OCI-M1 (cell line): ENCODE data around the gene TBC1D22A.

Source experiments
- DNase-seq: peaks from one replicate; lab custom pipeline; 2025; lab: John Stamatoyannopoulos, UW

The TBC1D22A gene

DNA sequence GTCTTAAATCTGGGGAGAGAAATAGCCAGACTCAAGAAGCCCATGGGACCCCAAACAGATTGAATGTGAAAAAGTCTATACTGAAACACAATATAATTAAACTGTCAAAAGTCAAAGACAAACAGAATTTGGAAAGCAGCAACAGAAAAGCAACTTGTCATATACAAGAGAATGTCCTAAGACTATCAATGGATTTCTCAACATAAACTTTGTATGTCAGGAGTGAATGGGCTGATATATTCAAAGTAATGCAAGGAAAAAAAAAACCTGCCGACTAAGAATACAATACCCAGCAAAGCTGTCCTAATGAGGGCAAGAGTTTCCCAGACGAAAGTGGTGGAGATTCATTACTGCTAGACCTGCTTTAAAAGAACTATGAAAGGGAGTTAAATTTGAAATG, 73.2 kb downstream of the TBC1D22A start:
- DNase-seq: no peak

DNA sequence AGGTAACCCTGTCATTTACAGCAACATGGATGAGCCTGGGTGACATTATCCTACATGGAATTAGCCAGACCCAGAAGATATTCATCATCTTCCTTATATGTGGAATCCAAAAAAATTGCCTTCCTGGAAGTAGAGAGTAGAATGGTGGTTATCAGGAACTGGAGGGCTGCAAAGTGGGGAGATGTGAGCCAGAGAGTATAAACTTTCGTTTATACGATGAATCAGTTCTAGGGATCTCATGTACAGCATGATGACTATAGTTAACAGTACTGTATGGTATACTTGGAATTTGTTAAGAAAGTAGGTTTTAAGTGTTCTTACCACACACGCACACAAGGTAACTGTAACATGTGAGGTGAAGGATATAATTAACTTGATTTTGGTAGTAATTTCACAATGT, 79.1 kb downstream of the TBC1D22A start:
- DNase-seq: no peak

DNA sequence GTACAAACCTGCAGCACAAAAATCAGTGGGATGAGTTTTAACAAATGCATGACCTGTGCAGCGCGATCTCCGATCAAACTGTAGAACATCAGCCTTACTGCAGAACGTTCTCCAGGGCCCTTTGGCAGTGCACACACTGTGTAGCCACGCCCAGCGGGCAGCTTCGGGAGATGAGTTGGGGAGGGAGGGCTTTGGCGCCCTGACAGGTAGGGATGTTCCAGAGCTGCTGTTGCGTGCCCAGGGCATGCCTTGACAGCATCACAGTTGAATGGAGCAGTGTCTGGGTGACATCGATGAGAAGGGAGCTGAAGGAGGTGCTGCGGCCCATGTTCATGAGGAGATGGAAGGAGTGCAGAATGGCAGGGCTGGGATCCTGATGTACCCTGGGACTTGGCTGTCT, 80.2 kb downstream of the TBC1D22A start:
- DNase-seq: no peak

DNA sequence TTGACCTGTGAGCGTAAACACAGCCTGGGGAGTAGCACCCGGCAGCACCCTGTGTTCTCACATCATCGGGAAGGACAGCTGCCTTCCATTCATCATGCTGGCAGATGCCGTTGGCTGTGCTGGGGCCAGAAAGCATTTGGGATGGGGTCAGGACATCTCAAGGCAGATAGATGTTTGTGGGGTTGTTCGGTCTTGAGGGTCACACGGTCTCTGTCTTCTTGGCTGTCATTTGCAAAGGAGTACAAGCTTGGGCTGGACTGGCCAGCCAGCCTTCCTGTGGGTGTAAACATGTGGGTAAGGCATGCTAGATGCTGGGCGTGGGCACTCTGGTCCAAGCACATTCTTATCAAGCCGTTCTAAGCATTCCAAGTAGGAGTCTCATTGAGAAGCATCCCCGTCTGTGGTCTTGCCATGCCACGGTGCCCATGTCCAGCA, 81.4 kb downstream of the TBC1D22A start:
- no peak for DNase-seq

DNA sequence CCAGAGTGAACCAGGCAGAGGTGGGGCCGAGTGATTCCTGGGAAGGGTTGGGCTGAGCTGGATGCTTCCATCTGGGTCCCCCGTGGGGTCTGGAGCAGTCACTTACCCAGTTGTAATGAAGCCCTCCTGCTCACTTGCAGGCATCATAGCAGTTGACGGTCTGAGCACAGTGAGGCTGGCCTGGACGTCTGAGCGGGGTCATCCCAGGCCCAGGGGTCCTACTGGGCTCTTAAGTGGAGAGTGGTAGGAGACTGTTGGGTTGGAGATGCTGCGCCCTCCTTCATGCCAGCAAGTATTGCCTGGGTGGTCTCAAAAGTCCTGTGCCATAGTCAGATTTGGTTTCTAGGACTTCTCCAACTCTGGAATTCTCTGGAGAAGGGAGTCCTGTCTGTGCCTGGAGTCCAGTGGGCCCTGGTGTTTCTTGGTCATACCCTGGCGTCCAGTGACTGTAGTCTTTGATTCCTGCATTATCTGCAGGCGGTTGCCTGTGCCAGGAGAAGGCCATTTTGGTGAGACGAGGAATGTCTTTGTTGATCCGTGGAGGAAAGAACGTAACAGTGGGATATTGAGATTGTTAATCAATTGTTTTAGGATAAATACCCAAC, 82.3 kb downstream of the TBC1D22A start:
- DNase-seq: no peak

DNA sequence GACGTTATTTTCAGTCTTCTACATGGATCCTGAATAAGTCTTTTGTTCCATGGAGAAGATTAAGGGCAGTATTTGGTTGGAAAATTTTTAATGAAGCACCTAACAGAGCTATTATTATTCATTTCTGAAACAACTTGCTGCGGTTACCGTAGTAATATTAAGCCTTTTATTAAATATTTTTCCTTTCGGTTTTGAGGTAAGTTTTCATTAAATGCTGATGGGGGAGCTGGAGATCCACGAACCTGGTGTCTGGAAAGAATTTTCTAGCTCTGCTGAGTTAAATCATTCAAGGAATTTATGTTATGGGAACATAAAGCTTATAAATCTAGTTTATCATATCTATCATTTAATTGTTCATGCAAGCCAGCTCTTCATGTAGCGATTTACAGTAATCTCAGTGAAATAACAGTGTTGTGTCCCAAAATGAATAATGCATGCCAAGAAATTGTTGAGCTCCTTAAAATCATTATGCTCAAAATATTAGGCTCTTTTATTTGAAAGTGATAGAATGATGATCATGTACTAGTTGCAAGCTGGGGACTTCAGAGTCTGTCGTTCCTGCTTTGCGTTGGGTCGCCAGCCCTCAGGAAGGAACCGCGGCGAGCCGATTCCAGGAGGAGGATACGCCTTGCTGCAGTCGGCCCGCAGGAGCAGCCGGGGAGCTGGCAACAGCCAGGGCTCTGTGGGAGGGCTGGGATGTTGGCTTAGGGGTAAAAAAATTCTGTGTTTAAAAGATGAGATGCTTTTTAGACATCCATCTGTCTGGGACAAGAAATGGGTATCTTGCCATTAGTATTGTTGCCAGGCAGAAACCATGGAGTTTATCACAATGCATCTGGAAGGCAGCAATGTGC, 83.1 kb downstream of the TBC1D22A start:
- DNase-seq: no peak

DNA sequence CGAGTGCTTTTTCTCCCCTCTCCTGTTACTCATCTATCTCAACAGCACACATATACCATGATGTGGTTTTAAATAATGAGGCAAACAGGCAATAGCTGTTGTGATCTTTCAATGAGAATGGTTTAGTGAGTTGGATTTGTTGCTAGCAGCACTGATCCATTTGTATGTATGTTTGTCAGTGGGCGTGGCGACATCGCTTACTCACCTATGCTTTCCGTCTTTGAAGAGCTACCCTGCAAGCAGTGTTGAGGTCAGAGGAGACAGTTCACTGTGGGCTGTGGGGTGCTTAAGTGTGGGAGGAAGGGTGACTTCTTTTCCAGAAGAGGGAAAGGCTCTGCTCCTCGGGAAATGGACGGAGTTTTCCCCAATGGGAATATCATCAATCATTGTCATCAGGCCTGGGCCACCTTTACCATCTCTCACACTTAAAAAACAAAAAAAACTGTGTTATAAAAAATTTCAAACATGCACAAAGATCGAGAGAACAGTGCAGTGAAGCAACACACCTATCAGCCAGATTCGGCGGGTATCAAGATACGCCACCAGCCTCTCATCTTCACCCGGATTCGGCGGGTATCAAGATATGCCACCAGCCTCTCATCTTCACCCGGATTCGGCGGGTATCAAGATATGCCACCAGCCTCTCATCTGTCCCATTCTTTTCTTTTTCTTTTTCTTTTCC, 83.8 kb downstream of the TBC1D22A start:
- DNase-seq: no peak

DNA sequence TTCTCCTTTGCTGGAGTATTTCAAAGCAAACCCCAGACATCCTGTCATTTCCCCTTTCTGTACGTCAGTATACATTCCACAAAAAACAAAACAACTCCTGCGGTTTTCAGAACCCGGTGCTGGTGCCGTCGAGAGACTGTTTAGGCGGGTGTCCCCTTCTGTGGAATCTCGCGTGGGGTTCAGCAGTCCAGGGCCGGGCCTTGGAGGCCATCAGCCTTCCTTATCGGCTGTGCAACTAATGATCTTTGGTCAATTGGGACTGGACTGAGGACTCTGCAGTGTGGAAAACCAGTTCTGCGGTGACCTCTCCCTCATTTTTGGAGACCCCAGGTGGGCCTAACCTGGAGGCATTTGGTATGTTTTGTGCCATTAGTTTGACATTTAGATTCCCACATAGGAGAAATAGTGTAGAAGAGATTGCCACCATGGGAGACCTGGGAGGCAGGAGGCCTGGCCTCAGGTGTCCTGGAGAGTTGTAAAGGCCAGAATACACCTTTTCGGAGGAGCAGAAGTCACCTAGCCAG, 84.4 kb downstream of the TBC1D22A start:
- DNase-seq: no peak

DNA sequence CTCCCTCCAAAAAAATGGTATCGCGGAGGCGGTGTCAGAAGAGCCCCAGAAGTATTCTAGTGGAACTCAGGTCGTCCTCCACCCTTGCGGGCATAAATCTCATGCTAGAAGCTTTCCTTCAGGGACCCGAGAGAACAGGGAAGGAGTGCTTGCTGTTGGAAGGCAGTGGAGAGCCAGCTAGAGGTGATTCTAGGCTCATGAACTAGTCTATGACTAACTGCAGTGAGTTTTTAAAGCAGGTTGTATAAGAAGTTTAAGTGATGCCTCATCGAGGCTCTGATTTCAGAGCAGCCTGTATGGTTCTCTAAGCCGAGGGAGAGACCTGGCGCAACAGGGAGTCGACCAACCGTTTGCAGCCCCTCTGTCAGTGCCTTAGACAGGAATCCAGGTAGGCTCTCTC, 85.7 kb downstream of the TBC1D22A start:
- DNase-seq: no peak

DNA sequence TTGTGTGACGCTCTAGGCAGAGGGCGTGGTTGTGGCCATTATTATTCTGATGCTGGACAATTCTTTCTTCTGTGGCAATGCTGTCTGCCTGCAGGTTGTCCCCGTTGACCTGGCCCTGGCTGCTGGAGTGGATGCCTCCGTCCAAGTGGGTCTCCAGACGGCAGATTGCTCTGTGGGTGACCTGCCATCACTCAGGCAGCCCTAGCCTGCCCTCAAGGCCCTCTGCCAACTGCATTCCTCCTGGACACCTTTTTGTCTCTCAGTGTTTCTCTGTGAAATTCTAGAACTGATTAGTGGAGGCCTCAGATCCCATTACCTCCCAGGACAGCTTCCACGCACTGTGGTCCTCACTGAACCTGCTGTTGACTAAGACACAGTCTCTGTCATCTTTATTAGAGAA, 86.7 kb downstream of the TBC1D22A start:
- no peak for DNase-seq

DNA sequence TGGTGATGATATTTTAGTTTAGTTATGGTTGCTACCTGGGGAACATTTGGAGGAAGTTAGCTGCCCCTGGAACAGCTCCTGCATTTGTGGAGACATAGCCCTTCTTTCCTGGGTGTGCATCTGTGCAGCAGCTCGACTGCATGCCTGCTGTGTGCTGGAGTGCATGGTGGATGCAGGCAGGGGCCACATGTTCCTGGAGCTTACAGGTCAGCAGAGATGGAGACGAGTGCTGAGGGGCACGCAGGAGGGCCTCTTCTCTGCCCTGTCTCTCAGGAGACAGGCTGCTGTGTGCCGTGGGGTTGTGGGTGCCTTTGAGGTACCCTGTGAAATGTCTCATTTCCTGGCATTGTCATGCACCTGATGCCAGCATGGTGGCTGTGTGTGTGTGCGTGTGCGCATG, 87.5 kb downstream of the TBC1D22A start:
- DNase-seq: no peak

DNA sequence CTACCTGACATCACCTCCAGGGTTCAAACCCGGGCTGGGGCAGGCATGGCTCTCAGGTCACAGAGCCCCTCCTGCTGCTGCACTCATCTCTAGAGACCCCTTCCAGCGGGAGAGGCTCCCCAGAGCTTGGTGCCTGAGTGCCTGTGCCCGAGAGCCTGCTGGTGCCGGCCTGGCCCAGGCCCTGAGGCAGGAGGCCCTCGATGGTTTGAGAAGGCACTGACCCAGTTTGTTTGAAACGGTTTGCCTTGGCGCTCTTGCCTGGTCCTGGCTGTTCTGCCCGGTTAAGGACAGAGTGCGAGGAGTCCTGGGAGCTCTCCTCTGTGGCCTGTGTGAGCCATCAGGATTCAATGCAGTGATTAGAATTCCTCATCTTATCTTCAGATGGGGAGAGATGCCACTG, 88.9 kb downstream of the TBC1D22A start:
- DNase-seq: no peak

DNA sequence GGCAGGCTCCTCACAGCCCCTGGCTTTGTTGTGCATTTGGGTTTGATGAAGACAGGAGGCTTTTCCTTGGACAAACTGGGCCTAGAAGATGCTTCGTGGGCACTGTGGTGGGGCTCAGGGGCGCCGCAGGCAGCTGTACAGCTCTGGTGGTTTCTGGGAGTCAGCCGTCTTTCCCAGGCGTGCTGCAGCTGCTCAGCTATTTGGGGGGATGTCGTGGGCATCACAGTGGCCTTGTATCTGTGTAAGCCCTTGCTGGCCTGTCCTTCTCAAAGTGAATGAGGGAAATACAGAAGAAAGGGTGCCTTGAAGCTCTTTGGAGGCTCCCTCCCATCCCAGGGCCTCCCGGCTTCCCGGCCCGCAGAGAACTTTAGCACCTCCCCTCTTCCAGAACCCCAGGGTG, 89.5 kb downstream of the TBC1D22A start:
- DNase-seq: no peak

DNA sequence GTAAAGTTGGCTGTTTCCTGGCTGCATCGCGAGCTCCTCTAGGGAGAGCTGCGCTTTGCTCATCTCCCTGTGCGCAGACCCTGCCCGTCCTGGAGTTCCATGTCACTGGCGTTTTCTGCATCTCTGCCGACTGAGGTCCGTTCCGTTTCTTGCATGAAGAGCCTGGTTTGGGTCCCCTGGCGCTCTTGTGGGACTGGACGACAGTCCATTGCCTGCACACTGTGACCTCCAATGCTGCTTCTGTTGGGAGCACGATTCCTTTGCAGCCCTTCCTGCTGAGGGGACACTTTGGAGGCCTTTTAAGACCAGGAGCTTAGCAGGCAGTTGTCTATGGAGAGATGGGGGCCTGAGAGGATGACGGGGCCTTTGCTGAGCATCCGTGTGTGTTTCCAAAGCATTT, 90.3 kb downstream of the TBC1D22A start:
- DNase-seq: no peak

DNA sequence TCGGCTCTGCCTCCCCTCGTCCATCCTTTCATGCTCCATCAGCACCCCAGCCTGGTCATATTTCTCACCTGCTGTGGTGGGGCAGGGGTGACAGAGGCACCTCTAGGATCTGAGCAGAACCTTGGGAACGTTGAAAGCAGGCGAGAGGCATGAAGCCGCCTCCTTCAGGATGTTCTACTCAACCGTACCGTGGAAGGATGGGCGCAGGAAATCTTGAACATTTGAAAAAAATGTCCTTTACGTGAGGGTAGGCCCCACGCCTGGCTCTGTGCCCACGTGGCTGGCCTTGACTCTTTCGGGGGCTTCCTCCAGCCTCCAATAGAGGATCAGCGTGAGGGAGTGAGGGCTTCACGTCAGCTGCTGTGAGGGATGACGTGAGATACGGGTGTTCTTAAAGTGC, 90.7 kb downstream of the TBC1D22A start:
- DNase-seq: no peak

DNA sequence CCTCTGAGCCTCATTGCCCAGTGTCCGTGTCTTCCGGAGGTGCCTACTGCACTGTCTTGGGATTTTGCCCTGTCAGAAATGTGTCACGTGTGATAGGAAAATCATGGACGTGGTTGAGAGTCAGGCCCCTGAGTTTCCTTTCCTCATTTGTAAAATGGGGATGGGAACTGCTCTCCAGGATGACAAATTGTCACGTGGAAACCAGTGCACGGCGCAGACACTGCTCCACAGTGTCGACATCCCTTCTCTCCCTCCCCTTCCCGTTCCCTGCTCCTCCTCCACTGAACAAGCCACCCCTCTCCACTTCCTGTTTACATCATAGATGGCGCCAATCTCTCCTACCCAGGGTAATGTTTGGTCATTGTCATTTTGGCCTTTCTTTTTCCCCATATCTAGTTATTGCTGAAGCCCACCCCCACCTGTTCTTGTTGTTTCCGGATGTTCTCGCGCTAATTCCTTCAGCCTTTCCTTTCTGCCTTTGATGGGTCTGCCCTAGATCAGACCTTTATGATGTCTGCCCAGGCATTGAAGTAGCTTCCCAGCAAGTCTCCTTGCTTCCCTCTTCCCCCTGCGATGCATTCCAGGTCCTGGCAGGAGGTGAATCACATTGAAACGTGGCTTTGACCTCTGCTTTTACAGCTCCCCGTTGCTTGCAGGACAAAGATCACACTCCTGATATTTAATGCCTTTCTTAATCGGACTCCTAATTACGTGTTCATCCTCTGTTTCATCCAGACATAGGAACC, 91.8 kb downstream of the TBC1D22A start:
- DNase-seq: peak; percentile 13

DNA sequence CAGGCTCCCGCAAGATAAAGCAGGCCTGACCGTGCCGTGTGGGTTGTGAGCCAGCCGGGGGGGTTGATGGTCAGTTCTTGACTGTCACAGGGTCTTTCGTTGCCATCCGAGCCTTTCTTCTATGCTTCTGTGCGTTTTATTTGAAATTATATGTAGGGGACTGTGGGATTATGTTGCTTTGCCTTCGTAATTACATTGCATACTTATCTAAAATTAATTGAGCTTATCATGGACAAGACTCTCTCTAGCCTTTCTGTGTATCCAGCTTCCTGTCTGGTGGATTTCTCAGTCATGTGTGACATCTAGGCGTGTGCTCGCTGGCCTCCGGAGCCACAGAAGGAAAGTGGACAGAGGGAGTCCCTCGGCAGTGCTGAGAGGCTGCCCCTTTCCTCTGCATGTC, 93.2 kb downstream of the TBC1D22A start:
- no peak for DNase-seq

DNA sequence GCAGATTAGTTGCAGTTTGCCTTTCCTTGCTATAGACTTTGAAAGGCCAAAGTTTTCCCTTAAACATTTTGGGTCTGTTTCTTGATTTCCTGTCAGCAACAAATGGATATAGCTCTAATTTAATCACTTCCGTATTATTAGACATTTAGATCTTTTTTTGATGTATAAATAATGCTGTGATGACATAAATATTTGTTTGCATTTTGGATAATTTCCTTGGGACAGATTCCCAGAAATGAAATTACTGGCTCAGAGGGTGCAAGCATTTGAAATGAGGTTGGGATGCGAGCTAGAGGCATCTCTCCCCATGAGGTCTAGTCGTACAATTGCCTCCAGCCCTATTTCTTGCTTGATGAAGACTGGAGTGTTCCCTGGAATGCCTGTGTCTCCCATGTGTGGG, 94.2 kb downstream of the TBC1D22A start:
- no peak for DNase-seq

DNA sequence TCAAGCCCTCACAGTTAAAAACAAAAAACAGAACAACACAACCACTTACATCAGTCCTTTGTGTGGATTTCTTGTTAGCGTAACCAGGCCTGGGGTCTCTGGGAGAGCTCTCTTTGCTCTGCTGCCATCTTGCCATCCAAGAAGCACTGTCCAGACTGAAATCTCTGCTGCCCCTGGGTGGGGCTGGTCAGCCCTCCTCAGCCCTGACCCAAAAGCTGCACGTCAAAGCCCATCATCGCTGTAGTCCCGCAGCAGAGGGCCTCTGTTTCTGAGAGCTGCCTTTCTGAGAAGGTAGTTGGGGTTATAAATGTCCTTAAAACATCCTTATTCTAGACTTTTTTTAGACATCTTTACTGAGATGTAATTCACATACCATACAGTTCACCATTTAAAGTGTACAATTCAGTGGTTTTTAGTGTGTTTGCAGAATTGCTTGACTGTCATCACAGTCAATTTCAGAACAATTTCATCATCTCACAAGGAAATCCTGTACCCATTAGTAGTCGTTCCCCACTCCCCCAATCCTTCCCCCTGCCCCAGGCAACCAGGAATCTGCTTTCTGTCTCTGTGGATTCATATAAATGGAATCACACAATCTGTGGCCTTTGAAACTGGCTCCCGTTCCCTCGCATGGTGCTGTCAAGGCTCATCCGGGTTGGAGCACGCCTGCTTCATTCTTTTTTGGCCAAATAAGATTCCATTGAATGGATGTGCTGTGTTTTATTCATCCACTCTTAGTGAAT, 94.9 kb downstream of the TBC1D22A start:
- no peak for DNase-seq

DNA sequence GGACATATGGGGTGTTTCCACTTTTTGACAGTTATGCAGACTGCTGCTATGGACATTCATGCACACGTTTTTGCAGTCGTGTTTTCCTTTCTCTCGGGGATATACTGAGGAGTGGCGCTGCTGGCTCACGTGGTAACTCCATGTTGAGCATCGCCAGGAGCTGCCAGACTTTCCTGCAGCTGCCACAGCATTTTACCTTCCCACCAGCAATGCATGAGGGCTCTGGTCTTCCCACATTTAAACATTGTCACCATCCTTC, 95.4 kb downstream of the TBC1D22A start:
- DNase-seq: no peak

DNA sequence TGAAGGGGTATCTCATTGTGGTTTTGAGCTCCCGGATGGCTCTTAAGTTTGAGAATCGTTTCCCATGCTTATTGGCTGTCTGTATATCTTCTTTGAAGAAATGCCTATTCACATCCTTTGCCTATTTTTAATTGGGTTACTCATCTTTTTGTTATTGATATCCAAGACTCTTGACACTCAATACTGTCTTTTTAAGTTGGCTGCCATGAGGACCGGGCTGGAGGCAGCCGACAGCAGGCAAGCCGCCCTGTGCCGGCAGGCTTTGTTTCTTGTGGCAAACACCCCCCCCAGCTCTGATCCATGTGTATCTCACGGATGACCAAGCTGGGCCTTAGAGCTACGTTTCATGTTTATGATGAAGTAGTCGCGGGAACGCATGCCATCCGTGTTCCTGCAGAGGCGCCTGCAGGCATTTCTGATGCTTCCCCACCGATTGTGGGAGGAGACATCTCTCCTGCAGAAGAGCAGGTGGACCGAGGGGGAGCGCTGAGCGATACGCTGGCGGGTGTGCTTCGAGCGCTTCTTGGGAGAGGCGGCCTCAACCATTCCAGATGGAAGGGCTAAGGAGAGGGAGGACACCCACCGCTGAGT, 95.8 kb downstream of the TBC1D22A start:
- DNase-seq: no peak
